RWPE2 (cell line): ENCODE measurements around the gene MAPKAPK3.

Source experiments
- ATAC-seq: fragments of 200-7000 bp; cut with Tn5 transposase; 3 replicates; pipeline ENCODE4 v1.9.1; 2021; ENCODE audit warnings: low read depth
- DNase-seq: peaks from one replicate; pipeline ENCODE4 v3.0.0-alpha.2; 2020; ENCODE audit warnings: low spot score
- H3K27ac ChIP-seq: fragments of 450-650 bp; 2 replicates; pipeline ENCODE4 v1.5.1; 2017; ENCODE audit warnings: mild to moderate bottlenecking; ENCODE audit not compliant: poor library complexity, severe bottlenecking
- H3K27me3 ChIP-seq: fragments of 250-450 bp; sonication (Bioruptor Pico); 2 replicates; pipeline ENCODE4 v1.5.1; 2021; ENCODE audit warnings: mild to moderate bottlenecking, moderate library complexity; ENCODE audit not compliant: insufficient read depth, poor library complexity, severe bottlenecking
- H3K36me3 ChIP-seq: fragments of 250-450 bp; sonication (Bioruptor Pico); 2 replicates; pipeline ENCODE4 v1.5.1; 2020; ENCODE audit warnings: low read depth, mild to moderate bottlenecking, moderate library complexity
- H3K4me1 ChIP-seq: fragments of 250-450 bp; sonication (Bioruptor Pico); 2 replicates; pipeline ENCODE4 v1.5.1; 2021; ENCODE audit warnings: mild to moderate bottlenecking, moderate library complexity; ENCODE audit not compliant: insufficient read depth, poor library complexity, severe bottlenecking
- H3K4me3 ChIP-seq: fragments of 250-450 bp; sonication (Bioruptor Pico); 2 replicates; pipeline ENCODE4 v1.5.1; 2021; ENCODE audit warnings: mild to moderate bottlenecking, moderate library complexity; ENCODE audit not compliant: severe bottlenecking
- H3K9me3 ChIP-seq: fragments of 250-450 bp; sonication (Bioruptor Pico); 2 replicates; pipeline ENCODE4 v1.5.1; 2021; ENCODE audit warnings: mild to moderate bottlenecking, moderate library complexity; ENCODE audit not compliant: severe bottlenecking
- CTCF ChIP-seq: fragments of 450-650 bp; IDR thresholded peaks from one replicate; pipeline ENCODE4 v1.5.1; 2017; ENCODE audit warnings: mild to moderate bottlenecking, moderate library complexity; ENCODE audit not compliant: poor library complexity, severe bottlenecking

Gene MAPKAPK3

GRCh38 chr3:50655009-50655830 lies 38.3 kb downstream of the MAPKAPK3 start:
- Histone ChIP-seq H3K27ac (no peak overlapping the region), H3K4me3 (no peak overlapping the region), H3K36me3 (no peaks in the 10 kb centered on the region), H3K27me3 (no peaks in the 10 kb centered on the region), H3K9me3 (no peaks in the 10 kb centered on the region), H3K4me1 (no peaks in the 10 kb centered on the region)
- peak; percentile 24 for ATAC-seq
- peak; percentile 4 for DNase-seq
- no peak for TF ChIP-seq CTCF

- ATAC-seq = no peak
- peak; percentile 26 for DNase-seq
- Histone ChIP-seq H3K27me3 (no peaks in the 10 kb centered on the region), H3K4me3 (no peak overlapping the region), H3K27ac (no peak overlapping the region), H3K4me1 (no peaks in the 10 kb centered on the region), H3K36me3 (no peaks in the 10 kb centered on the region), H3K9me3 (no peaks in the 10 kb centered on the region)
- TF ChIP-seq CTCF = no peak
Observed at GRCh38 chr3:50656417-50657195, 39.7 kb downstream of the MAPKAPK3 start.

- Histone ChIP-seq H3K9me3 (no peaks in the 10 kb centered on the region), H3K27me3 (no peaks in the 10 kb centered on the region), H3K36me3 (no peaks in the 10 kb centered on the region), H3K4me3 (no peak overlapping the region), H3K4me1 (no peaks in the 10 kb centered on the region), H3K27ac (no peak overlapping the region)
- no peak for TF ChIP-seq CTCF
- ATAC-seq (no peak), DNase-seq (peak; percentile 23)
Observed at GRCh38 chr3:50657407-50657806, 40.5 kb downstream of the MAPKAPK3 start.

GRCh38 chr3:50657816-50658215 lies 40.9 kb downstream of the MAPKAPK3 start:
- Histone ChIP-seq H3K4me3 (no peak overlapping the region), H3K4me1 (no peaks in the 10 kb centered on the region), H3K36me3 (no peaks in the 10 kb centered on the region), H3K27ac (no peak overlapping the region), H3K27me3 (no peaks in the 10 kb centered on the region), H3K9me3 (no peaks in the 10 kb centered on the region)
- DNase-seq = peak; percentile 19
- ATAC-seq = no peak
- TF ChIP-seq CTCF = no peak
